ENCODE data around the gene RASA3.
"Not testable (repeated sequence)": the region's sequence is repeated elsewhere in the genome, so short reads cannot be mapped to it uniquely, and the experiment has no call there.

RASA3 gene

DNA sequence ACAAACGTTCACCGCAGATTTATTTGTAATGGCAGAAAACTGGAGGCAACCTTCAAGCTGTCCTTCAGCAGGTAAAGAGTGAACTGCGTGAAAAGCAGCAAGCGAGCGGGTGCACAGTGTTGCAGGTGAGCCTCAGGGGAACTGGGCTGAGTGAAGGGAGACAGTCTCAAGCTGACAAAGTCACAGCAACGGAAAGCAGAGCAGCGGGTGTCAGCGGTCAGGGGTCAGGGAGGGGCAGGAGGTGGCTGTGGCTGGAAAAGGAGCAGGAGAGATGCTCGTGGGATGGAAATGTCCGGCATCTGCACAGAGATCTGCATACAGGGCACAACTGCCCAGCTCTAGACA, 8.5 kb upstream of the RASA3 start:
- DNase-seq, result no peak

DNA sequence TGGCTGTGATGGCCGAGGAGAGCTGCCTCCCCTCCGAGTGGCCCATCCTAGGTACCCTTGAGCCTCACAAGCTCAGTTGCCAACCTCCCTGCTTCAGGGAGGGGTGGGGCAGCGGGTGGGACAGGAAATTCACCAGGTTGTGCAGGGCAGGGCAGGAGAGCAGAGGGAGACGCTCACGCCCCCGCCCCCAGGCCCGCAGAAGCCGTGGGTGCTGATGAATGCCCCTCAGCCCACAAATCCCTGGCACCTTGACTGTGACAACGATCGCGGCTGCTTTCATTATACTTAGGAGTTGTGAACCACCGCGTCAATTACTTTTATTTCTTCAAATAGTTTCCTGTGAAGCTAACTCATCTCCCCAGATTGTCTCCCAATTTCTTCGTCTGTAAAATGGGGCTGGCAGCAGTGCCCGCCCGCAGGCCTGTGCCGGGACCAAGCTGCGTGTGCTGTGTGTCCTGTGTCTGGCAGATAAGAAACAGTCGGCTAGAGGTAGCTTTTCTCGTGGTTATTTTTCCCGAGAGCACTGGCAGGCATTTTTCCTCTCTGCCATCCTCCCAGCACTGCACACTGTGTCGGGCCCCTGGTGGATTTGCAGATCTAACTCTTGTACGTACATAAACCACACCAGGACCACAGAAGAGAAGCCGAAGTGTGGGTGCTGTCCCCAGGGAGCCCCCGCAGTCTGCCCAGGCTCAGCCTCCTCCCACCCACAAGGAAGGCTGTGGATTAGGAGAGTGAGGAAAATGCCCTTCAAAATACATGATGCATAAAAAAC, 7.9 kb upstream of the RASA3 start:
- no peak for DNase-seq

DNA sequence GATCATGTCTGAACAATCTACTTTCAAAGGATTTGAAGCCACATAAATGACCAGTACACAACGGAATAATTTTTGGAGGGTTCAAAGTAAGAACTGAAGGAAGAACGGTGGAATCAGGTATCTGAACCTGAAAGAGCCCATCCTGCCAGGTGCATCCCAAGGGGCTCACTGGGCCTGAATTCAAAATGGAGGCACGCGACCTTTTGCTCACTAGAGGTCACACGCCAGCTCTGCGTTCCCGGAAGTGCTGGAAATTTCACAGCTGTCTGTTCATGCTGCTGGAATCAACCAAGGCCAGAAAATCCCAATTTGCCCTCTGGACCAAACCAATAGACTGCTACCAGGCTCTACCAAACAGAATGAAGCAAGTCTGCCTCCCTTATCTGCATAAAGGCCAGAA, 4.2 kb upstream of the RASA3 start:
- no peak for DNase-seq

DNA sequence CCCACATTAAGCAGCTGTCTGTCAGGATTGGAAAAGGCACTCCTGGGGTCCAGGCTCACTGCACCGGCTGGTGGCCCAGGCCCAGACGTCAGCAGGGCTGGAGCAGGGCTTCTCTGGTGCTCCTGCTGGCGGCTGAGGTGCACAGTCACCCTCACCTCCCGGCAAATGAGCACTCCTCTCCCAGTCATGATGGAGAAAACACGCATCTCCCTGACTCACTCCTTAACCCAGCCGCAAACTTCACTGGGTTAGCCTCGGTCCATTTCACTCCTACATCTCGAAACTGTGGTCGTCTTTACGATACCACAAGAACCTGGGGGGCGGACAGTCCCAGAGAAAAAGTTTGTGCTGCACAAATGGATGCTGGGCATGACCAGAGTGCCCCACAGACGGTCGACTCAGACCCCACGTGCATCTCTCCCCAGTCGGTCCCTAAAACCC, 3.3 kb upstream of the RASA3 start:
- peak in 1 of 3 donors; percentile 1 for DNase-seq

DNA sequence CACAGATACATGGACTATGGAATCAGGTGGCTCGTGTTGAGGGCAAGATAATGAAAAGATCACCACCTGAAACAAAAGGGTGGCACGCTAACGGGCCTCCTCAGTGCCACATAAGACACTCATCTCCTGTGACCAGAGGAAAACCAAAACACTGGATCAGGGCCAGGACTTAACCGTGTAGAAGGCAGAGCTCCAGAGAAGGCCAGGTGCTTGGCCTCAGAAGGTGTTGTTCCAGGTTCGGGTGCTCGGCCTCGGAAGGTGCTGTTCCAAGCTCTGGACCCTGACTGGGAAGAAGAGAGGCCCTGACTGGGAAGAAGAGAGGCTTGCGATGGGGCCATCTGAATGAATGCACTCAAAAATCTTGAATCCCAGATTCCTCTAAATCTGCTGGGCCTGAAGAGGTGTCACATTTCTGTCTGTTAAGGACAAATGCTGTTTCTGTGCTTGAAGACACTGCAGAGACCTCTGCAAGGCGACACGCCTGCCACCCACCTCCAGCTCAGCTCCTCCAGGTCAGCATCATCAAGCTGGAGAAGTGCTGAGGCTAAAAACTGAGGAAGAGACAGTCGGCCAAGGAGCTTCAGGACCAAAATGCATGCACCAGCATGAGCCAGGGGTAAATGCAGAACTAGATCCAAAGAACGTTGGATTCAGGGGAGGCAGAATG, 2.7 kb upstream of the RASA3 start:
- DNase-seq, result no peak

DNA sequence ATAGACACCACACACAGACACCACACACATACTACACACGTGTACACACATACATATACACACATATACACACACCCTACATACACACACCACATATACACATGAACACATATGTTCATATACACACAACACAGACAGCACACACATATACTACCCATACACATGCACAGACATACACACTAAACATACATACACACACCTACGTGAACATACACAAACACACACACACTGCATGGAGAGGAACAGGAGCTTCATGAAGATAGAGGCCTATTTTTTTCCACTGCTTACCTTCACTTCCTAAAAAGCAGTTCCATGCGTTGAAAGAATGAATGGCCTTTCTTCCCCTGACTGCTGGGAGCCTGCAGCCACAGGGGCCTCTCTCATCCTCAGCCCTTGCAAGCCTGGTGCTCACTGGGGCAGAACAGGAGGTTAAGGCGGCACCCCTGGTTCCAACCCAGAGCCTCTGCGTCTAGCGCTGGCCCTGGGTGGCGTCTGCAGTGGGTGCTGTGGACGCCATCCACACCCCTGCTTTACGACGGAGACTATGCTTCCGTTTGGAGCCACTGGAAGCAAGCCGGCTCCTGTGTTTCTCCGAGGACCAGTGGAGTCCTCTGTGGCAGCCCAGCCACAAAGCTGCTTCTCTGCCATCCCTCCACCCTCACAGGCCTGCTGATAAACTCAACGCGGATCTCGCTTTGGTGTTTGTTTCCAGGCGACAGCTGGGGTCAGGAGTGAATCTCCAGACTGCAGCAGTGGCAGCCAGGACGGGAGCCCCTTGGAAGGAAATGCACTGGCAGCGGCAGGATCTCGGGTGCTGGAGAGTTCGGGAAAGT, 1.9 kb upstream of the RASA3 start:
- DNase-seq, result no peak

DNA sequence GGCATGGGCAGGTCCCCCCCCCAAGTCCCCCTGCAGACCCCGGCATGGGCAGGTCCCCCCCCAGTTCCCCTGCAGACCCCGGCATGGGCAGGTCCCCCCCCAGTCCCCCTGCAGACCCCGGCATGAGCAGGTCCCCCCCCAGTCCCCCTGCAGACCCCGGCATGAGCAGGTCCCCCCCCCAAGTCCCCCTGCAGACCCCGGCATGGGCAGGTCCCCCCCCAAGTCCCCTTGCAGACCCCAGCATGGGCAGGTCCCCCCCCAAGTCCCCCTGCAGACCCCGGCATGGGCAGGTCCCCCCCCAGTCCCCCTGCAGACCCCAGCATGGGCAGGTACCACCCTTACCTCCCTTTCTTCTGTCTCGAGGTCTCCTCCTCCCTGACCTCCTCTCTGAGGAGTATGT, 1.1 kb upstream of the RASA3 start:
- not testable (repeated sequence) for DNase-seq

DNA sequence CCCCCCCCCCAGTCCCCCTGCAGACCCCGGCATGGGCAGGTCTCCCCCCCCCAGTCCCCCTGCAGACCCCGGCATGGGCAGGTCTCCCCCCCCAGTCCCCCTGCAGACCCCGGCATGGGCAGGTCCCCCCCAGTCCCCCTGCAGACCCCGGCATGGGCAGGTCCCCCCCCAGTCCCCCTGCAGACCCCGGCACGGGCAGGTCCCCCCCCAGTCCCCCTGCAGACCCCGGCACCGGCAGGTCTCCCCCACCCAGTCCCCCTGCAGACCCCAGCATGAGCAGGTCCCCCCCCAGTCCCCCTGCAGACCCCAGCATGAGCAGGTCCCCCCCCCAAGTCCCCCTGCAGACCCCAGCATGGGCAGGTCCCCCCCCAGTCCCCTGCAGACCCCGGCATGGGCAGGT, 703 bp upstream of the RASA3 start:
- DNase-seq, result not testable (repeated sequence)

DNA sequence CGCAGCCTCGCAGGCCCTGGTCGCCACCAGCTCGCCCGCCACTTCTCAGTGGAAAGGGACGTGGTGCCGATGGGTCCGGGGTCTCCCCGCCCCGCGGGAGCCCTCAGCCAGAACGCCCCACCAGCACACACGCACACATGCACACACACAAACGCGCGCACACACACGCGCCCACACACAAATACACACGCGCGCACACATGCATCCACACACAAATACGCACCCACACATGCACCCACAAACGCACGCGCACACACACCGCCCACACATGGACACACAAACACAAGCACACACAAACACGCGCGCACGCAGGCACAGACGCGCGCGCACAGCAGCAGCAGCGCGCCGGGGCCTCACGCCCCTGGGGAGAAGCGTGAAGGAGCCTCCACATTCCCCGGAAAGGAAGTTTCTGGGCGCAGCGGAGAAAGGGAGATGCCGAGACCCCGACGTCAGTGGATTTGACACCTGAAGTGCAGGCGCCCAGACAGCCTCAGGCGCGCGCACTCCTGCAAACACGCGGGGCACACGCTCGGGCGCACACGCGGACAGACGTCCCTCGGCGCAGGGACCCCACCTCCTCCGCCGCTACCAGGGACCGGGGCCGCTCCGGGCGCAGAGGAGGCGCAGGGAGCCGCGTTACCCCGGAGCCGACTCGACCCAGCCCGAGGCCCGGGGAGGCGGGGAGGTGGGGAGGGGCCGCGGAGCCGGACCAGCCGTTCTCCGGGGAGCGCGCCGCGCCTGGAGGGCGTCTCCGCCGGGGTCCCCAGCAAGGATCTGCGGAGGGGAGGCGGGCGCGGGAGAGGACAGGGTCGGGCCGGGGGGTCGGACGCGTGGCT, 622 bp downstream of the RASA3 start:
- DNase-seq, result peak; percentile 26 to 54 (median 27)

DNA sequence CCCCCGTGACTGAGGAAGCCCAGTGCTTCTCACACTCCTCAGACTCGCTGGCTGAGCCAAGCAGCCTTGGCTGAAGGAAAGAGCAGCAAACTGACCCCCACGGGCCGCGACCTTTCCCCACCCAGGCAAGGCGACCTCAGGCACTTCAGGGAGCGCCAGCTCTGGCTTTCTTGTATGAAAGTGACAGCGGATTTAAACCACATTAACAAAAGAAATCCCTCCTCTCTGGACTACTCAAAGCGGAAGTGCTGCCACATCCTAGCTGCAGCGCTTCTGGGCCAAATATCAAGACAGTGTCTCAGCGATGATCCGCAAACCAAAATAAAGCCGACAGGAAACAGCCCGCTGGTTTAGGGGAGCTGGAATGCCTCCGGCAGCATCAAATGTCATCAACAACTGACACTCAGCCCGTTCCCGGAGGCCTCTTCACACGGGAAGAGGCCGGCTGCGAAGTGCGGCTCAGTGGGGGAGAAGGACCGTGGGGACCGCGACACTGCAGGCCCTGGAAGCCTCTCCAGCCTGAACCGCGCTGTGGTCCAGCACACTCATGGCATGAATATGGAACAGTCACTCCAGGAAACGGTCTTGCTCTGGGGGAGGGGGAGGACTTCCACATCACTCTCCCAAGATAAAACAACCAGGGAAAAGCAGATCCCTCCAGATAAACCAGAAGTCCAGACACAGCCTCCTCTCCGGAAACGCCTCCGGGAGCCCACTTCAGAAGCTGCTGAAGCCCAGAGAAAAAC, 1.4 kb downstream of the RASA3 start:
- DNase-seq, result peak; percentile 64 to 76 (median 65)

DNA sequence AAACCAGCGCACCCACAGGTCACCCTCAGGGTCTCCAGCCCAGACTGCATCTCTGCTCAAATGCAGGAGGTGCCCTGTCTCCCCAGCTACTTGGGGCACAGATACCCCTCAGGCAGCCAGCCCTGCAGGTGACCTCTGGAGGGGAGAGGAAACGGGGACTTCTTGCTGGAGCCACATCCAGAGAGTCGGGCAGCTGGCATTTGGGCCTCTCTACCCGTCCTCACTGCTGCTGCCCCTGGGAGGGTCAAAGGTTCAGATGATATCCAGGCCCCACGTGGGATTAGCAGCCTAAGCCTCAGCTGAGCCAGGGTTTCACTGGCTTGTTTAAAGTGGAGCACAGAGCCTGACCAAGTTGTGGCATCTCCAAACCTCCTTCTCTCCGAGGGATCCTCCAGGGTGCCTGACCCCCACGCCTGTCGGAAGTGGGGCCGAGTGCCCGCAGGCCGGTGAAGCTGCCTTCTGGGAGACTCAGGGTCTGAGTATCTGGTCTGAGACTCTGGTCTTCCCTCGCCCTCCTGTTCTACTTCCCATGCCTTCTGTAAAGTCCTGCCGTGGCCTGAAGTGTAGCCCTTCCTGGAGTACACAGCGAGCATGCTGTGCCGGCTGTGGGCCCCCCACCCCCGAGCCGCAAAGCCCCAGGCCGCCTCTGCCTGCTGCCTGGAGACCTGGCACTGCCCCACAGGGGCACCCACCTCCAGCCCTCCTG, 2.1 kb downstream of the RASA3 start:
- no peak for DNase-seq

DNA sequence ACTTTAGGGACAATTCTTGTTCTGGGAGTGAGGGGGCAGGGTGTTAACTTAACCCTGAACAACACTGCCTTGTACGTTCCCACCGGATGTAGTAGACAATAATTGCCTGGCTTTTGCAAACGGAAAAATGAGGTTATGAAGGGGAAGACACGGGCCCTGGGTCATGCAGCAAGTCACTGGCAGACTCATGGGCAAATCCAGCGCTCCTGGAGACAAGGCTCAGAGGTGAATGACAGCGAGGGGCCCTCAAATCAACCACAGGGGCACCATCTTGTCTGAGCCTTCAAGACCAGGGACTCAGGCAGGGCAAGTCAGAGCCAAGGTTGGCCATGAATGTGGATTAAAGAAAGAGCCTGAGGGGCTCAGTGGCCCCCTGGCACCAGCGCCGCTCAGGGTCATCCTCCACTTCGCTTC, 2.8 kb downstream of the RASA3 start:
- peak in 1 of 3 donors; percentile 39 for DNase-seq

DNA sequence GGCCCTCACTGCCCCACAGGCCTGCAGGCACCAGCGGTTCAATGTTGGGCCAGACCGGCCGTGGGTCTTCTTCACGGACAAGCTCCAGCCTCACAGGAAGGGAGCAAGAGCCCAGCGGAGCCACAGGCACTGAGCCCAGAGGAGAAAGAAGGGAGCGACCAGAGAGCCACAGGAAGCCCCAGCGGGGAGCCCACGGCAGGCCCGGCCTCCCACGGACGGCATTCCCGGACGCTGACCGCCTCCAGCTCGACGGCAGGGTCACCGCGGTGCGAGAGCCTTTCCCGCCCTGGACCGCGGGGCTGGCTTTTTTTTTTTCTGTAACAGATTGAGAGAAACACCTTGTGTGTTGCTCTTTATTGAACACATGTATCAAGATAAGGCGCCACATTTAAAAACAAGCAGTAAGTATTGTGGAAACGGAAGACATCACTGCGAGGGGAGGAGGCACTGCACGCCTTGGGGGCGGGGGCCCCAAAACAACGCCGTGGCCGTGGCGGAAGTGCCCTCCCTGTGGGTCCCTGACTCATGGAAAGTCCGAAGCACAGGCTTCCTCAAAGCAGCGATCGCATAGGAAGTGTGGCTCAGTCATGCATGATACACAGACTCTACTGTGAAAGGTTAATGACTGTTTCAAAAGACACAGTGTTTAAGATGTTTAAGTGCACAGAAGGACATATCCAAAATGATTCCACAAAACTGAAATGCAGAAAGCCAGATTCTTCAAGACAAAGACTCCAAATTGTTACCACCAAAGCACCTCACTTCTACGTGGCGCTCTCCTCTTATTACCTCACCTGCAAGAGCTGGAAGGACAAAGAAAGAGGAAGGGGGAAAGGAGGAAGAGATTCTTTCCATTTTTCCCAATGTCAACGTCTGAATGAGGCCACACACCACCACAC, 3.5 kb downstream of the RASA3 start:
- peak; percentile 97 to 99 (median 98) for DNase-seq

DNA sequence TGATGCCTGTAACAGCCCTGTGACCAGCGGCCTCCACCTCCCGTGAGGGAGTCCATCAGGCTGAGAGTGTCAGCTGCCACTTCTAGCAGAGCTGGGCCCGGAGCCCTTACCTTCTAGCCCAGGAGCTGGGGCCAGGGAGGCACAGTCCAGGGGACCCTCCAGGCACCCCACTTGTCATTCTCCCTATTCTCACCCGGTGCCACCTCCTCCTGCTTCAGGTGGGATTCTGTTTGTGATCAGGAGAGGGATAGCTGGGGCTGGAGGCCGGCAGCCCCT, 4.1 kb downstream of the RASA3 start:
- no peak for DNase-seq

DNA sequence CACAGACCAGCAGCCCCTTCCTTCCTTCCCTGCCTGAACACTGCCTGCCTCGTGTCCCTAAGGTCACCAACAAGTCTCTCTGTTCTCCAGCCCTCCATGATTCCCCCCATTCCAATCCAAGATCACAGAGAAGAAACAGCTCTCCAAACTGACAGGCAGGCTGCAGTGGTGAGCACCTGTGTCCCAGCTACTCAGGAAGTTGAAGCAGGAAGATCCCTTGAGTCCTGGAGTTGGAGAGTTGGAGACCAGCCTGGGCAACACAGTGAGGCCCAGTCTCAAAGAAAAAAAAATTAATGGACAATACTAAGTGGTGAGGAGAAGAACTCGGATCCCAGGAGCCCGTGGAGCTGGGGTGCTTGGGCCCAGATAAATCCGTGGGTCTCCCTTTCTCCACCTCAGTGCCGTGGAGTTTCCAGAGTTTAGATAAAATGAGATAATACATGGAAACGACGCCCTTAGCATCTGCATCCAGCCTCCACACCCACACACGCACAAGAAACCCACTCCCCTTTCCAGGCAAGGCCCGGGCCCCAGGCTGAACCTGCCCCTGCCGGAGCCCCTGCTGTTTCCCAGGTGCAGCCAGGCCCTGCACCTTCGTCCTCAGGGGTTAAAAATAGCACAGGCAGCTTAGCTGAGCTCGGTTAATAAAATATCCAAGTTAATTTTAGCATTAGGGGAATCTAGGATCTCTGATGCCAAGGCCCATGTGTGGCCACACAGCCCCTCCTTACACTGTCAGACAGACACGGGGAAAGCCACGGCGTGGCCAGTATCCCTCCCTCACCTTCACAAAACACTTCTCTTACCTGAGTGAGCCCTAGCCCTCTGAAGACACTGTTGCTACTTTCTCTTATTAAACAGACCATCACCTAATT, 4.7 kb downstream of the RASA3 start:
- DNase-seq, result no peak

DNA sequence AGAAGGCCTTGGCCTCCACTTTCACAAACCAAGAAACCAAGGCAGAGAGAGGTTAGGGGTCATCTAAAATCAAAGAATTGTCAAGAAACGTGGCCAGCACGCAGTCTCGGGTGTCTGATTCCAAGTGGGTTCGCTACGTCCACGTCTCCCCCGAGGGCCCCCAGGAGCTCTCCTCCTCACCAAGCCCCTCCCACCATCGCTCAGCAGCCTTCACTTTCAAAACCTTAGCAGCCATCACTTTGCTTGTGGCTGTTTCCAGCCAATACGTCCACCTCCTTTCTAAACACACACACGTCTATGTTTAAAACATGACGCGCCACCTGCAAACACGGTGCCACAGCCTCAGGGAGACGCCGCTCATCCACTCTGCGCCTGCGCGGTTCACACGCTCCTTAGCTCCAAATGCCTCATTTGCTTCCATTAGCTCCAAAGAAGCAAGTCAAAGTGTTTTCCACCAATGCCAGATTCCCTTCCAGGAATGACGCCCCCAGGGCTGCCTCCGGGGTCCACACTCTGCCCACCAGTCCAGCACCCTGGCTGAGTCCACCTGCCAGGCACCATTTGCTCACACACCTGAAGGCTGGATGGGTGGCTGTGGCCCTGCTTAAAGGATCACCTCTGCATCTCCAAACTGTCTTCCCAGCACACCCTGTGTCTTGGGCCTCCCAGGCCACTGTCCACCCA, 5.5 kb downstream of the RASA3 start:
- DNase-seq, result no peak

DNA sequence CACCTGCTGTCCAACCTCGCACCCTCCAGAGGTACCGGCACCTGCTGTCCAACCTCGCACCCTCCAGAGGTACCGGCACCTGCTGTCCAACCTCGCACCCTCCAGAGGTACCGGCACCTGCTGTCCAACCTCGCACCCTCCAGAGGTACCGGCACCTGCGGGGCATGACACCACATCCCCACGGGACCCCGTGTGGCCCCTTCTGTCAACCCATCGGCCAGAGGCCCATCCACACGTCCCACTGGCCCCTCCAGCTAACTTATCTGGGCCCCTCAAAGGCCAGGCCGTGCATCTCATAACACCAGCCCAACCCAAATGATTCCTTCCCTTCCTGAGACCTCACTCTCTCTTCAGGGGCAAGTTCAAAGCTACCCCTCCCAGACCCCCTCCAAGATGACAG, 6.3 kb downstream of the RASA3 start:
- not testable (repeated sequence) for DNase-seq

DNA sequence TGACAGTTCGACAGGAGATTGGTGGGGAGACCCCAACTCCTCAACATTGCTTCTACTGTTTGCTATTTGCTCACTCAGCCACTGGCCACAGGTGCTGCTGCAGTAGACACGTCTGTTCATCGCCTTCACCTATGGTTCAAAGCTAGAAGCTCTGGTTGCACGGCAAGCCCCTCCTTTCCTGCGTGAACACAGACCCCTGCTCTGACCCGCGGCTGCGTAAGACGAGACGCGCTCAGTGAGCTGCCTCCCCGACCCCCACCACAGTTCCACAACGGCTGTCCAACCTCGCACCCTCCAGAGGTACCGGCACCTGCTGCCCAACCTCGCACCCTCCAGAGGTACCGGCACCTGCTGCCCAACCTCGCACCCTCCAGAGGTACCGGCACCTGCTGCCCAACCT, 6.8 kb downstream of the RASA3 start:
- DNase-seq, result no peak

DNA sequence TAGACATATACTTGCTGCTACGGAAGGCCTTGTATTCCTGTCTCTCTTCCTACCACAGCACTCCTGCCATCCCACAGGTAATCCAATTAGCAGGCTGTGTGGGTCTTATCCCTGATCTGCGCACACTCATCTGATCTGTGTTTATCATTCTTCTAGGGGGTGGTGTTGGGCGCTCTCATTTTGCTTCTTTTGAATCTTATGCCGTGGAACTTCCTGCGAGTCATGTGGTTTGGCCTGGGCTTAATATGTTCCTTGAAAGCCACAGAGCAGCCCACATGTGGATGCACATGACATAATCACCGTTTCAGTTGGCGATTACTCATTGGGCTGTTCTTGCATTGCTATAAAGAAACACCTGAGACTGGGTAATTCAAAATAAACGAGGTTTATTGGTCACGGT, 7.5 kb downstream of the RASA3 start:
- peak; percentile 76 to 79 (median 78) for DNase-seq
